SK-N-MC (cell line): ENCODE data around the gene PBX1.
"Not testable (repeated sequence)": the region's sequence is repeated elsewhere in the genome, so short reads cannot be mapped to it uniquely, and the experiment has no call there.

Source experiments
- DNase-seq: peaks from one replicate; pipeline ENCODE4 v3.0.0-alpha.2; 2011; ENCODE audit warnings: low read depth, low spot score
- H3K27ac ChIP-seq: fragments of 200-600 bp; sonication (generic); 2 replicates; pipeline ENCODE4 v1.5.1; 2016; ENCODE audit warnings: mixed run types
- H3K36me3 ChIP-seq: fragments of 200-600 bp; sonication (generic); 2 replicates; pipeline ENCODE4 v1.6.1; 2017; ENCODE audit warnings: antibody characterized with exemption, low read length, mixed read lengths; ENCODE audit not compliant: insufficient read depth
- H3K4me3 ChIP-seq: fragments of 200-600 bp; sonication (generic); 2 replicates; pipeline ENCODE4 v1.5.1; 2016
- H3K9ac ChIP-seq: fragments of 200-600 bp; sonication (generic); 2 replicates; pipeline ENCODE4 v1.8.0; 2017; ENCODE audit warnings: mixed run types, mixed read lengths; ENCODE audit not compliant: insufficient read length
- H3K9me3 ChIP-seq: fragments of 200-600 bp; sonication (generic); 2 replicates; pipeline ENCODE4 v1.6.1; 2017; ENCODE audit warnings: low read depth, mild to moderate bottlenecking, antibody characterized with exemption, low read length, moderate library complexity, mixed read lengths
- EZH2 ChIP-seq: fragments of 200-600 bp; sonication (generic); IDR thresholded peaks from one replicate; pipeline ENCODE4 v1.6.1; 2017; ENCODE audit warnings: antibody characterized with exemption
- FOXP2 ChIP-seq: optimal IDR thresholded peaks from 2 replicates; pipeline ENCODE3; 2011; ENCODE audit warnings: mild to moderate bottlenecking, moderate library complexity; ENCODE audit not compliant: insufficient read depth; ENCODE audit errors: extremely low read length, control extremely low read depth
- POLR2AphosphoS5 ChIP-seq: IDR thresholded peaks from 2 replicates; pipeline ENCODE4 v1.6.1; 2012; ENCODE audit warnings: mild to moderate bottlenecking, low read depth, low read length, borderline replicate concordance

Gene PBX1

GRCh38 chr1:164643018-164643417 lies 84.0 kb downstream of the PBX1 start:
- TF ChIP-seq FOXP2 (no peak), POLR2AphosphoS5 (no peak), EZH2 (no peak)
- Histone ChIP-seq H3K9me3 (no peaks in the 10 kb centered on the region), H3K9ac (no peak overlapping the region), H3K27ac (no peak overlapping the region), H3K4me3 (no peak overlapping the region), H3K36me3 (peaks cover 26% of the 10 kb centered on the region; the same call in 1 of the 2 replicates)
- no peak for DNase-seq

- peak overlapping the region; percentile 74; the same call in 1 of the 2 replicates for H3K4me3 ChIP-seq
- no peak for TF ChIP-seq FOXP2
- TF ChIP-seq POLR2AphosphoS5, result no peak
- TF ChIP-seq EZH2, result no peak
- H3K9ac ChIP-seq, result peak overlapping the region; percentile 56
- no peaks in the 10 kb centered on the region for H3K9me3 ChIP-seq
- peaks cover 19% of the 10 kb centered on the region; the same call in 1 of the 2 replicates for H3K36me3 ChIP-seq
- peak overlapping the region; percentile 96 for H3K27ac ChIP-seq
- DNase-seq, result no peak
Measured at GRCh38 chr1:164644268-164644667, 85.3 kb downstream of the PBX1 start.

DNA sequence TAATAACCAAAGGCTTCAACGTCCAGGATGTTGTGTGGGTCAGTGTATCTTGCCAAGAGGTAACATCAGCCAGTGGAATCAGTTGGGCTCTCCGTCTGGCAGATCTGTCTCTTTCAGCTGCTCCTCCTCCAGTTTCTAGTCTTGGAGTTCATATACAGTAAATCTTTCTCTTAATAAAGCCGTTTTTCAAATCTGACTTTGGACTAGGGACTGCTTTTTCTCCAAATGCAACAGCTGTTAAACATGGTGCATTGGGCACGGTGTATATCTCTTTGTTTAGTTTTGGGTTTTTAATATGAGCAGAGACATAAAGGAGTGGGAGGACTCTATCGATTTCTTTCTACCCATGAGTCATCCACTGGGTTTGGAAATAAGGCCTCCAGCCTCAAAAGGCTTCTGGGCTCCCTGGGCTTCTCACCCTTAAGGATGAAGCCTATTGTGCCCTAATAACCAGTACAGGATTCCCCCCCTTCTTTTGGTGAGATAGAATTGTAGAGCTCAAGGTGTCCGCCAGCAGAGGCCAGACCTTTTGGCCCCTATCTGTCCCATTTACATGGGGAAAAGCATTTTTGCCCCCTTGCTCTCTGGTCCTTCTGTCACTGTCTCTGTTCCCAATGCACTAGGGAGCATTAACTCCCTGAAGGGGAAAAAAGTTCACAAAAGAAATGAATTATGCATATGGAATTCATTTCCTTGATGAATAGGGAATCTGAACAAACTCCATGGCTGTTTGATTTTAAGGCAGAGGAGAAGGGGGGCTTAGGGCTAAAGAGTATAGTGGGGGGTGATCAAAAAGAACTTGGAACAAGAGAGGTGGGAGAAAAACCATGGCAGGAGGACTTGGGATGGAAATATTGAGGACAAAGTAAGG lies 86.0 kb downstream of the PBX1 start:
- H3K9ac ChIP-seq, result peak overlapping the region; percentile 56
- DNase-seq, result peak; percentile 71
- peak overlapping the region; percentile 96 for H3K27ac ChIP-seq
- H3K9me3 ChIP-seq, result no peaks in the 10 kb centered on the region
- peaks cover 19% of the 10 kb centered on the region; the same call in 1 of the 2 replicates for H3K36me3 ChIP-seq
- H3K4me3 ChIP-seq, result peak overlapping the region; percentile 74
- TF ChIP-seq FOXP2 (no peak), EZH2 (no peak), POLR2AphosphoS5 (no peak)

GRCh38 chr1:164645921-164646320 lies 86.9 kb downstream of the PBX1 start:
- no peak for TF ChIP-seq POLR2AphosphoS5
- no peak for TF ChIP-seq EZH2
- no peak for TF ChIP-seq FOXP2
- H3K27ac ChIP-seq, result peak overlapping the region; percentile 96

DNA sequence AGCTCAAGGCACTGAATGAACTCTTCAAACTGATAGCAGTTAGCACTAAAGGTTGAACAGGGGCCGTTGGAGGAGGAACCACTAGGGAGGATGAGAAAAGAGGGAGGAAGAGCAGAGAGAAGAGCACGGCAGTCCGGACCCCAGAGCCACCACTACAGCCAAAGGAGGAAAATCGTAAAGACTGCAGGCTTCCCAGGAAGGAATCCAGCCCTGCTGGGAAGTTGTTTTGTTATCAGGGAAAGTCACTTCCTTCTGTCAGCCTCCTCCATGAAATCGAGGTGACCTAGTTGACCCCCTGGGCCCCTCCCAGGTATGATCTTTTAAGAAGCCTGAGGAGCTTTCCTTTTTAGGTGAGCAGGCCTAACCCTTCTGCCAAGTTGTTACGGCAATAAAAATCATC lies 88.2 kb downstream of the PBX1 start:
- no peak overlapping the region for H3K4me3 ChIP-seq
- DNase-seq, result no peak
- no peak overlapping the region for H3K9ac ChIP-seq

More at GRCh38 chr1:164645921-164646320, 86.9 kb downstream of the PBX1 start:
- Histone ChIP-seq H3K9me3 (no peaks in the 10 kb centered on the region), H3K4me3 (peak overlapping the region; percentile 74), H3K9ac (no peak overlapping the region), H3K36me3 (peaks cover 19% of the 10 kb centered on the region; the same call in 1 of the 2 replicates)
- DNase-seq, result no peak

GRCh38 chr1:164648636-164649035 lies 89.7 kb downstream of the PBX1 start:
- Histone ChIP-seq H3K36me3 (no peaks in the 10 kb centered on the region), H3K27ac (peak overlapping the region; percentile 84), H3K9me3 (no peaks in the 10 kb centered on the region), H3K4me3 (peak overlapping the region; percentile 5), H3K9ac (peak overlapping the region; percentile 35)
- DNase-seq, result no peak
- TF ChIP-seq POLR2AphosphoS5, result no peak
- TF ChIP-seq FOXP2, result no peak
- TF ChIP-seq EZH2, result no peak

More for the DNA sequence above, 88.2 kb downstream of the PBX1 start:
- Histone ChIP-seq H3K9me3 (no peaks in the 10 kb centered on the region), H3K36me3 (peaks cover 12% of the 10 kb centered on the region; the same call in 1 of the 2 replicates), H3K27ac (peak overlapping the region; percentile 72)
- TF ChIP-seq EZH2 (no peak), FOXP2 (no peak), POLR2AphosphoS5 (no peak)

- DNase-seq, result no peak
- Histone ChIP-seq H3K9ac (peak overlapping the region; percentile 35), H3K36me3 (no peaks in the 10 kb centered on the region), H3K9me3 (no peaks in the 10 kb centered on the region), H3K27ac (peak overlapping the region; percentile 84), H3K4me3 (peak overlapping the region; percentile 5)
- TF ChIP-seq FOXP2 (no peak), POLR2AphosphoS5 (no peak), EZH2 (no peak)
Measured at GRCh38 chr1:164649146-164649545, 90.2 kb downstream of the PBX1 start.

DNA sequence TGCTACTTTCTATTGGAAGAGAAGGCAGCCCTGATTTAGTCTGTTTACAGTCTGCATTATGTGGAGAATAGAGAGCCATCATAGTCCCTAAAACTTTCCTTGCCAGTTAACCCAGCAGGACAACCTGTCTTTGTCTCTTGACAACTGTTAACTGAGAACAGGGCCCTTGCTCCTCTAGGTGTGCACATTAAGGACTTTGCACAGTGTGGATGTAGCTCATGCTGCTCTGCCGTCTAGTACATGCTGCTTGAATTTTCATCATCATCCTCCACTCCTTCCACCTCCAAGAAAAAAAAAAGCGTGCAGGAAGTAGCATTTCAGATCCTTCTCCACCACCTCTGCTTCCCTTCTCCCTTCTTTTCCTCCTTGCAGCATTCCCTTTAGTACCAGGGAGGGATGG lies 91.5 kb downstream of the PBX1 start:
- Histone ChIP-seq H3K9me3 (no peaks in the 10 kb centered on the region), H3K9ac (no peak overlapping the region), H3K27ac (no peak overlapping the region), H3K36me3 (no peaks in the 10 kb centered on the region), H3K4me3 (no peak overlapping the region)
- no peak for DNase-seq
- TF ChIP-seq EZH2 (no peak), POLR2AphosphoS5 (no peak), FOXP2 (no peak)

GRCh38 chr1:164651351-164651951 lies 92.5 kb downstream of the PBX1 start:
- Histone ChIP-seq H3K9ac (no peak overlapping the region), H3K27ac (no peak overlapping the region), H3K4me3 (no peak overlapping the region), H3K9me3 (no peaks in the 10 kb centered on the region), H3K36me3 (no peaks in the 10 kb centered on the region)
- no peak for TF ChIP-seq FOXP2
- no peak for TF ChIP-seq EZH2
- TF ChIP-seq POLR2AphosphoS5, result no peak
- no peak for DNase-seq

DNA sequence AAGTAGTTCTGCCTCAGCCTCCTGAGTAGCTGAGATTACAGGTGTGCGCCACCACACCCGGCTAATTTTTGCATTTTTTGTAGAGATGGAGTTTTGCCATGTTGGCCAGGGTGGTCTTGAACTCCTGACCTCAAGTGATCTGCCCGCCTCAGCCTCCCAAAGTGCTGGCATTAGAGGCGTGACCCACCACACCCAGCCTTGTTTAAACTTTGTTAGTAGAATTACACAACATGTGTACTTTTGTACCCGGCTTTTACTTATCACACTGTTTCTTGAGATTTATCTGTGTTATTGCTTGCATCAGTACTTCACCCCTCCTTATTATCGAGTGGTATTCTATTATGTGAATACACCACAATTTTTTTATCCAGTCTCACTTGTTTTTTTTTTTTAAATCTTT lies 94.0 kb downstream of the PBX1 start:
- DNase-seq, H3K9me3 ChIP-seq, H3K4me3 ChIP-seq, H3K27ac ChIP-seq, H3K36me3 ChIP-seq, H3K9ac ChIP-seq: not testable (repeated sequence)
